WI38 (cell line): Measurements from ENCODE around the gene SLAIN1.

Experiments used
- H3K4me3 ChIP-seq: 2 replicates; pipeline ENCODE4 v1.5.1; 2011; ENCODE audit warnings: low read depth, mild to moderate bottlenecking, control low read depth, low read length
- TF ChIP-seq, protein P1 (sequence below): IDR thresholded peaks from 2 replicates; pipeline ENCODE4 v1.5.1; 2012; ENCODE audit warnings: low read depth, mild to moderate bottlenecking, control low read depth, low read length

The SLAIN1 gene

DNA sequence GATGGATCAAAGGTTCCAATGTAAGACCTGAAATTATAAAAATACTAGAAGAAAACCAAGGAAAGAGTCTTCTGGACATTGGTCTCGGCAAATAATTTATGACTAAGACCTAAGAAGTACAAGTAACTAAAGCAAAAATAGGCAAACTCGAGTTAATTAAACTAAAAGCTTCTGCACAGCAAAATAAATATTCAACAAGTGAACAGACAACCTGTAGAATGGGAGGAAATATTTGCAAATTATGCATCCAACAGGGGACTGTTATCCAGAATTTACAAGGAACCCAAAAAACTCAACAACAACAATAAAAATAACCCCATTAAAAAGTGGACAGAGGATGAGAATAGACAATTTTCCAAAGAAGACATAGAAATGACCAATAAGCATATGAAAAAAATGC, 9.7 kb upstream of the SLAIN1 start:
- H3K4me3 ChIP-seq, result no peak overlapping the region
- TF ChIP-seq, protein P1, sequence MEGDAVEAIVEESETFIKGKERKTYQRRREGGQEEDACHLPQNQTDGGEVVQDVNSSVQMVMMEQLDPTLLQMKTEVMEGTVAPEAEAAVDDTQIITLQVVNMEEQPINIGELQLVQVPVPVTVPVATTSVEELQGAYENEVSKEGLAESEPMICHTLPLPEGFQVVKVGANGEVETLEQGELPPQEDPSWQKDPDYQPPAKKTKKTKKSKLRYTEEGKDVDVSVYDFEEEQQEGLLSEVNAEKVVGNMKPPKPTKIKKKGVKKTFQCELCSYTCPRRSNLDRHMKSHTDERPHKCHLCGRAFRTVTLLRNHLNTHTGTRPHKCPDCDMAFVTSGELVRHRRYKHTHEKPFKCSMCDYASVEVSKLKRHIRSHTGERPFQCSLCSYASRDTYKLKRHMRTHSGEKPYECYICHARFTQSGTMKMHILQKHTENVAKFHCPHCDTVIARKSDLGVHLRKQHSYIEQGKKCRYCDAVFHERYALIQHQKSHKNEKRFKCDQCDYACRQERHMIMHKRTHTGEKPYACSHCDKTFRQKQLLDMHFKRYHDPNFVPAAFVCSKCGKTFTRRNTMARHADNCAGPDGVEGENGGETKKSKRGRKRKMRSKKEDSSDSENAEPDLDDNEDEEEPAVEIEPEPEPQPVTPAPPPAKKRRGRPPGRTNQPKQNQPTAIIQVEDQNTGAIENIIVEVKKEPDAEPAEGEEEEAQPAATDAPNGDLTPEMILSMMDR, result no peak

DNA sequence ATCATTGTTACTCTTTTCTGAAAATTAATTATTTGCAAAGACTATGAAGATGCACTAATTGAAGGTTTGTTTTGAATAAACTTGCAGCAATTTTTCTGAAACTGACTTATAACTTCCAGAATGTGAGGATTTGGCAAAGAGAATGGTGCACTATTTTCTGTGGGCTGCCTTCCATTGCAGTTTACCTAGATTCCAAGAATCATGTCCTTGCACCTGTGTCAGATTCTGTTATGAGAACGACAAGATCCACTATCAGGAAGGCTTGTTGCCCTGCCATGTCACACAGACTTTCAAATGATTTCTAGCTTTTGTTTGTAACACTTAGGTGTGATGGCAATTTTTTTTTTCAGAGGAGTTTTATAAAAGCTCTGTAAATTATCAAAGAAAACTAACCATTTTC, 5.6 kb upstream of the SLAIN1 start:
- H3K4me3 ChIP-seq, result no peak overlapping the region
- TF ChIP-seq, protein P1, result no peak

DNA sequence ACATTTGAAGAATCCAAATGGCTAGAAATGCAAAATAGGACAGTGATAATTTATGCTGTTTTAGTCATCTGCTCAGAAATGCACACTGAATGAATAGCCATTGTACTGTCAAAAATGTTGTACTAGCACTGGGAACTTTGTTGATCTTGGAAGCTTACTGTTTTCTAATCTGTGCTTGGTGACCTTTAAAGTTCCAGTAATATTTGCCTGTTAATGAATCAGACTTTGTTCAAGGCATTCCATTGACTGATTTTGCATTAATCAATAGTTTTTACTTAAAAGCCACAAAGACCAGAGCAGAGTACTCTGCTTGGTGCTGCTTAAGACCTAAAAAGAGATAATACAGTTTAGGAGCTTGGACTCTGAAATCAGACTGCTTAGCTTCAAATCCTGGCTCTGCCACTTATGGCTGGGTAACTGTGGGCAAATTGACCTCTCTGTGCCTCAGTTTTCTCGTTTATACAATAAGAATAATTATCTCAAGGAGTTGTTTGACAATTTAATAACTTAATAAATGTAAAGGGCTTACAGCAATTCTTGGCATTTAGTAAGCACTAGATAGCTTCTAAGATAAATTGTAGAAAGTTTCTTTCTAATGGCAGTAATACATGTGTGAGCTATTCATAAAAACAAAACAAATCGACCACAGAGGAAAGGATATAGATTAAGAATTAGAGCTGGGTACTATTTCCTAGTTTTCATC, 4.6 kb upstream of the SLAIN1 start:
- TF ChIP-seq, protein P1, result no peak
- H3K4me3 ChIP-seq, result no peak overlapping the region

DNA sequence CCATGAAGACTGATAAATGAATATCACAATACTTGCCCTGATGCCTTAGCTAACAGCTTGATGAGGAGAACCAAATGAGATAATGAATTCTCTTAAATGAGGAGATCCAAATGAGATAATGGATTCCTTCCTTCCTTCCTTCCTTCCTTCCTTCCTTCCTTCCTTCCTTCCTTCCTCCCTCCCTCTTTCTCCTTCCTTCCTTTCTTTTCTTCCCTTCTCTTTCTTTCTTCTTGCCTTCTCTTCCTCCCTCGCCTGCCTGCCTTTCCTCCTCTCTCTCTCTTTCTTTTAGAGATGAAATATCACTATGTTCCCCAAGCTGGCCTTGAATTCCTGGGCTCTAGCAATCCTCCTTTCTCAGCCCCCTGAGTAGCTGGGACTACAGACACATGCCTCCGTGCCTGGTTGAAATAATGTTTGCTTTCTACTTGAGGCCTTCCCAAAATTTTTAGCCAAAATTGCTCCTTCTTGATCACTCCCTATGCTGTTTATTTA, 4.0 kb upstream of the SLAIN1 start:
- TF ChIP-seq, protein P1, result no peak
- H3K4me3 ChIP-seq, result no peak overlapping the region

DNA sequence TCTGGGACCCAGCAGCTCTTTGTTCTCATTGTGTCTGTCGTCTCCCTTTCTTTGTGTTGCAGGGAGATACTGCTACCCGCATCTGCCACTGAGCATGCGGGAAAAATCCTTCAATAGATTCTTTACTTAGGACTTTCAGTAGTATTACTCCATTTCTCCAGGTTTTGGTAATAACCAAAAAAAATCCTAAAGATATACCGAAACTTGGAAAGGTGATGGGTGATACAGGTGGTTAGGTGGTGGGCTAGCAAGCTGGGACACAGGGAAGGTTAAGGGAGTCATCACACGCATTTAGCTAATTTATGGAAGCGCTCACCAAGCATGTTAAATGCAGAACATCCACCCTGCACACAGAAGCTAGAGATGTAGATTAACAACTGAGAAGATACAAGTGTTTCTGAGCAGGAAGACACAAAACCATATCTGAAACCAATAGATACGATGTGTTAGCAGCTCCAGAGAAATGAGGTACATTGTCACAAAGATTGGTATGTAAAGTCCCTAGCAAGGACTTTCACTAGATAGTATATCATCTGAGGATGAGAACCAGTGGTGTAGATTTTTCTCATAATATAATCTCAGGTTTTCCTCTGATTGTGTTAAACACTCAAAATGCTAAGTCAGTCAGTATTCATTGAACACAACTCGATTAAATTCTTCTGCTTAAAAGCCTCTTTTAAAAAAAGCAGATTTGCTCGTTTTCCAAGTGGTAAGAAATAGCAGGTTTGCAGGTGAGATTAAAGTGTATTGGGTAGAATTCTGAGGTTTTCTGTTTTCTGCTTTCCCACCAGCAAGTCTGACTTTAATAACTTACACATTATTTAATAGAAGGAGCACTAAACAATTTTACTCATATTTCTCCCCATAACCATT, 1.2 kb upstream of the SLAIN1 start:
- TF ChIP-seq, protein P1, result no peak
- no peak overlapping the region for H3K4me3 ChIP-seq

DNA sequence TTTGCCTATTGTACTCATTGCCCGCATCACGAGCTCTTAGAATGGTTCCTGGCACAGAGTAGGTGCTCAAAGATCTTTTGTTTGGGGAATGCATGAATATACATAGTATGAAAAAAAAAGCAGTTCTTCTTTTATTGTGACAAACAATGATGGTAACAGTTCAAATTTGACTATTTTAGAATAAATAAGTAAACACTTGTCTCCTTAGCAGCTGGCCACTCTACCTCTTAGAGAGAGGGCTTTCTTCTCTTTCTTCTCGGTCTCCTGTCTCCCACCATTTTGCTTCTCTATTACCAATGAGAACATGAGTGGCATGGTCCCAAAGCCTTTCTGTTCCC, 639 bp upstream of the SLAIN1 start:
- no peak overlapping the region for H3K4me3 ChIP-seq
- TF ChIP-seq, protein P1, result no peak
